GM12878 (cell line): Measurements from ENCODE around the gene USH2A. TPM values are rescaled to one million over a fixed set of nuclear protein-coding genes. Genes with fewer than 3 reads are reported as not detected.

Experiments used
- ATAC-seq: fragments of 200-7000 bp; cut with Tn5 transposase; 3 replicates; pipeline ENCODE4 v1.9.1; 2020; ENCODE audit warnings: mild to moderate bottlenecking, moderate library complexity
- BruUV-seq: library from RNA; stranded (reverse); fragments of 400-500 nt; replicated peaks from 2 replicates; lab custom pipeline; 2021; lab: Mats Ljungman, UMichigan
- CTCF ChIA-PET: fragments of 300-600 bp; sonication (Branson Sonifier 250); formaldehyde crosslinking; extraction: SDS; loops from one replicate; lab custom pipeline; 2021; ENCODE audit warnings: inconsistent platforms; lab: Yijun Ruan, JAX
- POLR2A ChIA-PET: fragments of 350-600 bp; formaldehyde crosslinking; extraction: SDS; loops from one replicate; lab custom pipeline; 2021; ENCODE audit warnings: inconsistent platforms; lab: Charles Lee
- RAD21 ChIA-PET: fragments of 300-600 bp; sonication (Branson Sonifier 250); formaldehyde crosslinking; loops from one replicate; lab custom pipeline; 2023; ENCODE audit warnings: antibody characterized with exemption; ENCODE audit not compliant: unreplicated experiment; lab: Charles Lee
- SMC1A ChIA-PET: fragments of 300-600 bp; sonication (Branson Sonifier 250); formaldehyde crosslinking; loops from one replicate; lab custom pipeline; 2023; ENCODE audit not compliant: unreplicated experiment, uncharacterized antibody; lab: Charles Lee
- DNase-seq: peaks from one replicate; pipeline ENCODE4 v3.0.0-alpha.2; 2011; ENCODE audit warnings: low read depth, low spot score
- FAIRE-seq: peaks from 3 replicates; lab custom pipeline; 2011; peaks lifted over from hg19 to GRCh38; lab: Jason Lieb, UNC
- H2AFZ ChIP-seq: 2 replicates; pipeline ENCODE4 v1.6.0; 2011; ENCODE audit warnings: low read depth, low read length, control low read depth; ENCODE audit not compliant: control insufficient read depth
- H3K27ac ChIP-seq: 2 replicates; pipeline ENCODE4 v1.5.1; 2011; ENCODE audit warnings: control low read depth; ENCODE audit not compliant: control insufficient read depth, insufficient read depth
- H3K27me3 ChIP-seq, 2 experiments: replicated peaks in 1 of 2; 2 replicates each; pipeline versions ENCODE4 v1.6.0 to v1.6.1; 2011; ENCODE audit warnings: low read length in 1 of 2; ENCODE audit not compliant: control insufficient read depth in 2 of 2, insufficient read depth in 2 of 2
- H3K36me3 ChIP-seq, 2 experiments: 2 replicates each; pipeline ENCODE4 v1.5.1; 2011; ENCODE audit warnings: low read length in 1 of 2; ENCODE audit not compliant: control insufficient read depth in 2 of 2, insufficient read depth in 2 of 2
- H3K4me1 ChIP-seq: 2 replicates; pipeline ENCODE4 v1.6.1; 2011; ENCODE audit warnings: mild to moderate bottlenecking, low read length, moderate library complexity, mixed read lengths; ENCODE audit not compliant: control insufficient read depth, insufficient read depth
- H3K4me2 ChIP-seq: 2 replicates; pipeline ENCODE4 v1.6.0; 2011; ENCODE audit warnings: control low read depth; ENCODE audit not compliant: control insufficient read depth, insufficient read depth
- H3K4me3 ChIP-seq: fragments of 200-600 bp; sonication (generic); 2 replicates; pipeline ENCODE4 v1.5.1; 2016
- H3K79me2 ChIP-seq: 2 replicates; pipeline ENCODE4 v1.6.0; 2011; ENCODE audit warnings: low read length; ENCODE audit not compliant: control insufficient read depth, insufficient read depth
- H3K9ac ChIP-seq: 2 replicates; pipeline ENCODE4 v1.8.0; 2011; ENCODE audit warnings: low read length, control low read depth, mixed read lengths; ENCODE audit not compliant: control insufficient read depth, insufficient read depth
- H3K9me3 ChIP-seq: replicated peaks from 3 replicates; pipeline ENCODE4 v1.5.1; 2011; ENCODE audit warnings: mild to moderate bottlenecking, low read length; ENCODE audit not compliant: control insufficient read depth, insufficient read depth
- H4K20me1 ChIP-seq: 2 replicates; pipeline ENCODE4 v1.6.0; 2011; ENCODE audit not compliant: control insufficient read depth, insufficient read depth
- CBFB ChIP-seq: IDR thresholded peaks from 2 replicates; pipeline ENCODE4 v1.6.1; 2016; ENCODE audit warnings: antibody characterized with exemption, low read depth
- CBX5 ChIP-seq: sonication (generic); IDR thresholded peaks from 2 replicates; pipeline ENCODE4 v1.6.1; 2016; ENCODE audit warnings: low read depth, moderate library complexity, mild to moderate bottlenecking, inconsistent platforms
- CHD1 ChIP-seq: IDR thresholded peaks from 2 replicates; pipeline ENCODE4 v1.6.1; 2012; ENCODE audit warnings: low read depth, low read length, improper control_type of control experiment
- ETV6 ChIP-seq, 2 experiments: fragments of 450-650 bp in 1 of 2; IDR thresholded peaks in 1 of 2; conservative IDR thresholded peaks in 1 of 2; 2 replicates each; pipeline ENCODE4 v1.6.1; 2014; ENCODE audit warnings: antibody characterized with exemption in 1 of 2, borderline replicate concordance in 1 of 2, low read depth in 1 of 2, mild to moderate bottlenecking in 1 of 2, moderate library complexity in 1 of 2
- IKZF2 ChIP-seq, 2 experiments: fragments of 450-650 bp; IDR thresholded peaks; 2 replicates each; pipeline ENCODE4 v1.6.1; 2017; ENCODE audit warnings: mild to moderate bottlenecking in 2 of 2, moderate library complexity in 2 of 2
- JUND ChIP-seq: IDR thresholded peaks from 2 replicates; pipeline ENCODE4 v1.6.1; 2012; ENCODE audit warnings: low read depth, mild to moderate bottlenecking, low read length, improper control_type of control experiment, moderate library complexity
- MEF2B ChIP-seq: fragments of 450-650 bp; IDR thresholded peaks from 2 replicates; pipeline ENCODE4 v1.6.1; 2018; ENCODE audit warnings: mild to moderate bottlenecking, moderate library complexity; ENCODE audit not compliant: partially characterized antibody, poor library complexity, severe bottlenecking
- MYC ChIP-seq: IDR thresholded peaks from 2 replicates; pipeline ENCODE4 v1.6.1; 2011; ENCODE audit warnings: mild to moderate bottlenecking, low read length, moderate library complexity, inconsistent platforms; ENCODE audit not compliant: insufficient read depth, insufficient replicate concordance, insufficient read length, severe bottlenecking
- NR2F1 ChIP-seq: fragments of 450-650 bp; conservative IDR thresholded peaks from 2 replicates; pipeline ENCODE4 v1.6.1; 2017; ENCODE audit warnings: mild to moderate bottlenecking
- SIX5 ChIP-seq: IDR thresholded peaks from 2 replicates; pipeline ENCODE4 v1.6.1; 2011; ENCODE audit warnings: mild to moderate bottlenecking, low read depth, low read length, moderate library complexity; ENCODE audit not compliant: severe bottlenecking
- TCF12 ChIP-seq: IDR thresholded peaks from 2 replicates; pipeline ENCODE4 v1.6.1; 2011; ENCODE audit warnings: low read depth, mild to moderate bottlenecking, low read length
- ZSCAN29 ChIP-seq: fragments of 450-650 bp; IDR thresholded peaks from 2 replicates; pipeline ENCODE4 v1.6.1; 2017; ENCODE audit warnings: mild to moderate bottlenecking, moderate library complexity
- WGBS: methylation state at CpG from one replicate; pipeline ENCODE4 v1.1.6; 2016; ENCODE audit warnings: low lambda C conversion rate; ENCODE audit not compliant: insufficient replicate concordance, insufficient coverage; ENCODE audit errors: missing lambda C conversion rate; 5-methylcytosine and 5-hydroxymethylcytosine counted together
- in situ Hi-C: fragments of 300-500 bp; cut with MboI; formaldehyde crosslinking; loops from 9 replicates; pipeline ENCODE4 v1.14.3; 2018; ENCODE audit warnings: mixed read lengths
- intact Hi-C: fragments of 100-400 bp; cut with micrococcal nuclease; formaldehyde crosslinking; loops from one replicate; pipeline ENCODE4 v1.14.2; 2022; ENCODE audit not compliant: unreplicated experiment
- polyA plus RNA-seq, 11 experiments: library from polyadenylated mRNA; depleted of rRNA in 4 of 11; unstranded in 6 of 11; stranded (reverse) in 5 of 11; fragments of >200 nt; fragmentation: Nextera tagmentation in 4 of 11; fragmentation: Illumina TruSeq in 1 of 11; extraction: Ambion mirVana in 4 of 11; extraction: Trizol in 1 of 11; gene quantifications; 1 replicate in 1 of 11; 2 replicates in 10 of 11; pipeline versions ENCODE4 v1.2.1 to v1.2.3, GENCODE V29; 2011 to 2016; ENCODE audit warnings: inconsistent platforms in 2 of 11, missing spikeins in 2 of 11, low read depth in 1 of 11
- total RNA-seq, 4 experiments: library from RNA; depleted of rRNA in 3 of 4; stranded (reverse); fragments of >200 nt in 3 of 4; fragmentation: Illumina TruSeq in 1 of 4; extraction: Trizol in 1 of 4; gene quantifications; 2 replicates each; pipeline versions ENCODE4 v1.2.1 to v1.2.3, GENCODE V29; 2013 to 2021
- TF ChIP-seq, protein P1 (sequence below): fragments of 450-650 bp; formaldehyde crosslinking; IDR thresholded peaks from 2 replicates; pipeline ENCODE4 v1.4.0; 2020; ENCODE audit warnings: mild to moderate bottlenecking, moderate library complexity
- TF ChIP-seq, protein P2 (sequence below): IDR thresholded peaks from 2 replicates; pipeline ENCODE4 v1.6.1; 2012; ENCODE audit warnings: low read depth, low read length, improper control_type of control experiment

The USH2A gene
- total and polyA plus RNA-seq, 10 of the 15 experiments (the other 5 are each of a cell fraction or from before 2014, with no cell fraction given): under 0.01 to 0.20 (median 0.01) TPM; not detected in 2

DNA sequence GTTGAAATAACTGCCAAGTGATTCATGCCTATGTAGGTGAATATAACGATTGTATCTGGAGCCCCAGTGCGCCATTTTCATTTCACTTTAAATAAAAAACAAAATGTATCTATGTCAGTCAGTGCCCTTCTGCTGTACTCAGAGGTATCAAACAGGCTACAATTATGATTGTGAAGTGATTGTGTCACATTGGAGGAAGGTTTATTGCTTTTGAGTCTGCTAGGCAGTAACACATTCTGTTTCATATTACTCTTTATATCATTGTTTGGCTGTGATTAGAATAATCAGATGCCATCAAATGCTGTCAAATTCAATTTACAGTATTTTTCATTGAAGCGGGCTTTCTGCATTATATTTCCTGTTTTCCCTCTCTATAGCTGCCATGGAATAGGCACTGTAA, 684.2 kb downstream of the USH2A start:
- H3K36me3 ChIP-seq: no peaks in the 10 kb centered on the region
- FAIRE-seq: no peak
- BruUV-seq: no TSS peak
- no peaks in the 10 kb centered on the region for H3K27me3 ChIP-seq
- intact Hi-C loops: no loop called here
- no peaks in the 10 kb centered on the region for H3K9me3 ChIP-seq
- no peaks in the 10 kb centered on the region for H3K79me2 ChIP-seq
- in situ Hi-C loops: no loop called here
- ATAC-seq: no peak
- H3K9ac ChIP-seq: no peak overlapping the region
- ChIA-PET RAD21 (no interaction called here), CTCF (no interaction called here), SMC1A (interaction anchor here (1.2 to 1.3 kb wide), 2 partner anchors 10 to 13 kb away, joined by 3 to 4 read pairs; no protein-coding TSS in a partner anchor), POLR2A (no interaction called here)
- WGBS: 11% methylated on average over 3 of the region's 3 CpGs
- no peak overlapping the region for H2AFZ ChIP-seq
- H3K4me1 ChIP-seq: no peaks in the 10 kb centered on the region
- H3K27ac ChIP-seq: no peak overlapping the region
- TF ChIP-seq MEF2B: no peak
- TF ChIP-seq CBX5: no peak
- no peak for TF ChIP-seq CHD1
- no peak for TF ChIP-seq IKZF2 (IDR thresholded peaks at IDR 0.05)
- TF ChIP-seq CBFB: no peak
- no peak for TF ChIP-seq JUND
- TF ChIP-seq TCF12: no peak
- TF ChIP-seq NR2F1: no peak
- TF ChIP-seq ETV6 (conservative IDR thresholded peaks at IDR 0.05 in 1 of 2, IDR thresholded peaks at IDR 0.05 in 1 of 2; ENCODE audit: borderline replicate concordance in 1 of 2, low read depth in 1 of 2): no peak
- no peak for TF ChIP-seq SIX5
- H3K4me3 ChIP-seq: no peak overlapping the region
- H4K20me1 ChIP-seq: no peaks in the 10 kb centered on the region
- no peak overlapping the region for H3K4me2 ChIP-seq
- DNase-seq: no peak

DNA sequence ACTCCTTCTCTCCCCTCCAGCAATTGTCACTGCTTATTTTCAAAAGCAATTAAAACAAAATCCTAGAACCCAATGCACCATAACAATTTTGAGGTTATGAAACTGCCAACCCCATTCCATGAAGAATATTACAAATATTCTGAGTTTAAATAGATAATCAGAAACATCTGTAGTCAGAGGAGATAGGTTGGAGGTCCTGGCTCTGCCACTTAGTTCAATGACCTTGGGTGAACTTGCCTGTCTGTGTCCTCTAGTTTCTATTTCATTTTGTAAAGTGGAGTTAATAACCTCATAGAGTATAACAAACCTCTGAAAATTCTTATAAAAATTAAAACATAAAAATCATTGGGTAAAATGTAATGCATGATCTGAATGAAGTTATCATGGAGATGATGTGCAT, 691.5 kb downstream of the USH2A start:
- H3K4me3 ChIP-seq: no peak overlapping the region
- no peaks in the 10 kb centered on the region for H4K20me1 ChIP-seq
- no peaks in the 10 kb centered on the region for H3K27me3 ChIP-seq
- no peak for ATAC-seq
- SMC1A ChIA-PET: no interaction called here
- no TSS peak for BruUV-seq
- H3K79me2 ChIP-seq: no peaks in the 10 kb centered on the region
- H3K4me1 ChIP-seq: no peaks in the 10 kb centered on the region
- no peaks in the 10 kb centered on the region for H3K9me3 ChIP-seq
- CTCF ChIA-PET: interaction anchor here (1.0 kb wide), 1 partner anchor 22 kb away, joined by 4 read pairs; no protein-coding TSS in a partner anchor
- intact Hi-C loops (no loop called here), in situ Hi-C loops (no loop called here)
- H3K27ac ChIP-seq: no peak overlapping the region
- no peak for FAIRE-seq
- POLR2A ChIA-PET: no interaction called here
- DNase-seq: no peak
- H3K9ac ChIP-seq: no peak overlapping the region
- no peak overlapping the region for H2AFZ ChIP-seq
- no peaks in the 10 kb centered on the region for H3K36me3 ChIP-seq
- RAD21 ChIA-PET: no interaction called here
- H3K4me2 ChIP-seq: no peak overlapping the region
- TF ChIP-seq MYC: no peak
- no peak for TF ChIP-seq ZSCAN29
- TF ChIP-seq, protein P1, sequence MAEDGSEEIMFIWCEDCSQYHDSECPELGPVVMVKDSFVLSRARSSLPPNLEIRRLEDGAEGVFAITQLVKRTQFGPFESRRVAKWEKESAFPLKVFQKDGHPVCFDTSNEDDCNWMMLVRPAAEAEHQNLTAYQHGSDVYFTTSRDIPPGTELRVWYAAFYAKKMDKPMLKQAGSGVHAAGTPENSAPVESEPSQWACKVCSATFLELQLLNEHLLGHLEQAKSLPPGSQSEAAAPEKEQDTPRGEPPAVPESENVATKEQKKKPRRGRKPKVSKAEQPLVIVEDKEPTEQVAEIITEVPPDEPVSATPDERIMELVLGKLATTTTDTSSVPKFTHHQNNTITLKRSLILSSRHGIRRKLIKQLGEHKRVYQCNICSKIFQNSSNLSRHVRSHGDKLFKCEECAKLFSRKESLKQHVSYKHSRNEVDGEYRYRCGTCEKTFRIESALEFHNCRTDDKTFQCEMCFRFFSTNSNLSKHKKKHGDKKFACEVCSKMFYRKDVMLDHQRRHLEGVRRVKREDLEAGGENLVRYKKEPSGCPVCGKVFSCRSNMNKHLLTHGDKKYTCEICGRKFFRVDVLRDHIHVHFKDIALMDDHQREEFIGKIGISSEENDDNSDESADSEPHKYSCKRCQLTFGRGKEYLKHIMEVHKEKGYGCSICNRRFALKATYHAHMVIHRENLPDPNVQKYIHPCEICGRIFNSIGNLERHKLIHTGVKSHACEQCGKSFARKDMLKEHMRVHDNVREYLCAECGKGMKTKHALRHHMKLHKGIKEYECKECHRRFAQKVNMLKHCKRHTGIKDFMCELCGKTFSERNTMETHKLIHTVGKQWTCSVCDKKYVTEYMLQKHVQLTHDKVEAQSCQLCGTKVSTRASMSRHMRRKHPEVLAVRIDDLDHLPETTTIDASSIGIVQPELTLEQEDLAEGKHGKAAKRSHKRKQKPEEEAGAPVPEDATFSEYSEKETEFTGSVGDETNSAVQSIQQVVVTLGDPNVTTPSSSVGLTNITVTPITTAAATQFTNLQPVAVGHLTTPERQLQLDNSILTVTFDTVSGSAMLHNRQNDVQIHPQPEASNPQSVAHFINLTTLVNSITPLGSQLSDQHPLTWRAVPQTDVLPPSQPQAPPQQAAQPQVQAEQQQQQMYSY (CRISPR knock-in tag): no peak
- TF ChIP-seq, protein P2, sequence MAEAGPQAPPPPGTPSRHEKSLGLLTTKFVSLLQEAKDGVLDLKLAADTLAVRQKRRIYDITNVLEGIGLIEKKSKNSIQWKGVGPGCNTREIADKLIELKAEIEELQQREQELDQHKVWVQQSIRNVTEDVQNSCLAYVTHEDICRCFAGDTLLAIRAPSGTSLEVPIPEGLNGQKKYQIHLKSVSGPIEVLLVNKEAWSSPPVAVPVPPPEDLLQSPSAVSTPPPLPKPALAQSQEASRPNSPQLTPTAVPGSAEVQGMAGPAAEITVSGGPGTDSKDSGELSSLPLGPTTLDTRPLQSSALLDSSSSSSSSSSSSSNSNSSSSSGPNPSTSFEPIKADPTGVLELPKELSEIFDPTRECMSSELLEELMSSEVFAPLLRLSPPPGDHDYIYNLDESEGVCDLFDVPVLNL: no peak
